GM12801 (cell line): ENCODE data around the gene PC.

Experiments used
- TF ChIP-seq, protein P1 (sequence below): IDR thresholded peaks from one replicate; pipeline ENCODE4 v1.5.1; 2011; ENCODE audit warnings: control low read depth; ENCODE audit not compliant: insufficient read length; ENCODE audit errors: extremely low read depth

Gene PC

DNA sequence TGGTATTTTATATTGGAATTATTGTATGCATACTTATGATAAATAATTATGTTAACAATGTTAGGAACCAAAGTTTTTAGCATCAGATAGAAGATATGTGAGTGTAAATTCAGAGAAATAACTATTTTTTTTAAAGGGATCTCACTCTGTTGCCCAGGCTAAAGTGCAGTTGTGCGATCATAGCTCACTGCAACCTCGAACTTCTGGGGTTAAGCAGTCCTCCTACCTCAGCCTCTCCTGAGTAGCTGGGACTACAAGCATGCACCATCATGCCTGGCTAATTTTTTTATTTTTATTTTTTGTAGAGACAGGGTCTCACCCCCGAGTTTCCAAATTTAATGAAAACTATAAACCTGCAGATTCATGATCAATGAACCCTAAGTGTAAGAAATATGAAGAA, 148.6 kb downstream of the PC start:
- TF ChIP-seq, protein P1, sequence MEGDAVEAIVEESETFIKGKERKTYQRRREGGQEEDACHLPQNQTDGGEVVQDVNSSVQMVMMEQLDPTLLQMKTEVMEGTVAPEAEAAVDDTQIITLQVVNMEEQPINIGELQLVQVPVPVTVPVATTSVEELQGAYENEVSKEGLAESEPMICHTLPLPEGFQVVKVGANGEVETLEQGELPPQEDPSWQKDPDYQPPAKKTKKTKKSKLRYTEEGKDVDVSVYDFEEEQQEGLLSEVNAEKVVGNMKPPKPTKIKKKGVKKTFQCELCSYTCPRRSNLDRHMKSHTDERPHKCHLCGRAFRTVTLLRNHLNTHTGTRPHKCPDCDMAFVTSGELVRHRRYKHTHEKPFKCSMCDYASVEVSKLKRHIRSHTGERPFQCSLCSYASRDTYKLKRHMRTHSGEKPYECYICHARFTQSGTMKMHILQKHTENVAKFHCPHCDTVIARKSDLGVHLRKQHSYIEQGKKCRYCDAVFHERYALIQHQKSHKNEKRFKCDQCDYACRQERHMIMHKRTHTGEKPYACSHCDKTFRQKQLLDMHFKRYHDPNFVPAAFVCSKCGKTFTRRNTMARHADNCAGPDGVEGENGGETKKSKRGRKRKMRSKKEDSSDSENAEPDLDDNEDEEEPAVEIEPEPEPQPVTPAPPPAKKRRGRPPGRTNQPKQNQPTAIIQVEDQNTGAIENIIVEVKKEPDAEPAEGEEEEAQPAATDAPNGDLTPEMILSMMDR, result no peak

DNA sequence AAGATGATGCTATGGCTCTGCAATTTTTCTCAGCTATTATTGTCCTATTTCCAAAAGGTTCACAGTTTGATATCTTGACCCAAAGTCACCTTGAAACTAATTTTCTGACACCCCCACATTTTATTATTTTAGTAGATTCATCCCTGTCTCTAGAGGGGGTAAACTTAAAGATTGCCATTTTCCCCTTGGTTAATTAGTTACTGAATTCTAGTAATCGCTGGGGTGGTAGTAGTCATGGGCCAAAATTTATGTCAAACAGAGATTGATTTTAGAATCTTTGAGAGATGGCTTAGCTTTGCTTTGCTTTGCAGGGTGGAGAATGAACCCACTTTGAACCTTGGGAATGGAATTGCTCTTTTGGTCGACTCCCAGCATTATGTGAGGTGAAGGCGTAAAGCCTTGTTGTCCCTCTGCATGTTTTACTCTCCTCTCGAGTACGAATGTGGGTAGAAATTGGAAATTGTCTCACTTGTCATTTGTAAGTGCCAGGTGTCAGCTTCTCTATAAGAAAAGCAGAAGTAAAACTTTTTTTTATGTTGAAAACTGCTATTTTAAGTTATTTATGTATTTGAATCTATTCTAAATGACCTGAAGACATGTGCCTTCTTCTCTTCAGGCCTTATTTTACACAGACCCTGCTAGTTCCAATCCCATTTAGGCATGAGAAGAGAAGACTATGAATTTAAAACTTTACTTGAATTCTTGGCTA, 157.3 kb downstream of the PC start:
- TF ChIP-seq, protein P1, result no peak
